ENCODE results near the gene UNG.

- TF ChIP-seq CTCF (IDR thresholded peaks at IDR 0.05; ENCODE audit: low read depth, low read length) (no peak), EZH2phosphoT487 (IDR thresholded peaks at IDR 0.05; ENCODE audit: low read depth) (no peak)
Observed at GRCh38 chr12:109156586-109156985, 59.2 kb downstream of the UNG start.

Measured in OCI-LY3 (cell line).